Measurements from ENCODE around the gene FOLR2.
"Not testable (repeated sequence)": the region's sequence is repeated elsewhere in the genome, so short reads cannot be mapped to it uniquely, and the experiment has no call there.

The FOLR2 gene

GRCh38 chr11:72216638-72217037 is at the start of gene FOLR2:
FOLR2 (plus strand) TSS chr11:72216794; CDS start chr11:72218585, 1,791 bp downstream.
- H3K4me3 ChIP-seq (ENCODE audit: low read length) = no peak within 1 kb of the TSS
- TF ChIP-seq CTCF (conservative IDR thresholded peaks at IDR 0.05; ENCODE audit: low read depth, low read length) = no peak
- DNase-seq (ENCODE audit: low read depth) = no peak

GRCh38 chr11:72169046-72169555 is 47.5 kb upstream of the FOLR2 start:
- not testable (repeated sequence) for H3K4me3 ChIP-seq (ENCODE audit: low read length); DNase-seq (ENCODE audit: low read depth)

GRCh38 chr11:72169754-72170153 is 46.8 kb upstream of the FOLR2 start:
- DNase-seq (ENCODE audit: low read depth); H3K4me3 ChIP-seq (ENCODE audit: low read length): not testable (repeated sequence)

DNA sequence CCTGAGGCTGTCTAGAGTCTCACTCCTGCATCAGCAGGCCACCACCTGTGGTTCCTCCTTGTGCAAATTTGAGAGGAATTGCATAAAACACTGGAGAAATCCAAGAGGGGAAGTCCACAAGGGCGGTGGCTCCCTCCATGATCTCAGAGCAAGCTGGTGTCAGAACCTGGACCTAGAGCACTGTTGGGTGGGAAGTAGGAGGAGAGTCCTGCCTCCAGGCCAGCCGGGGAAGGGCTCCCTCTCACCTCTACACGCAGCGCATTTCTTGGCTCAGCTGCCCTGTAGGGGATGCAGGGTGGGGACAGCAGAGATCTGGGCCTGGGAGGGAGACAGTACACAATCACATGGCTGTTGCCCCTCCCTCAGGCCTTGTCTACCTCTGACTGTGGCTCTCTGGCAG is 44.6 kb upstream of the FOLR2 start:
- H3K4me3 ChIP-seq (ENCODE audit: low read length) = not testable (repeated sequence)

DNA sequence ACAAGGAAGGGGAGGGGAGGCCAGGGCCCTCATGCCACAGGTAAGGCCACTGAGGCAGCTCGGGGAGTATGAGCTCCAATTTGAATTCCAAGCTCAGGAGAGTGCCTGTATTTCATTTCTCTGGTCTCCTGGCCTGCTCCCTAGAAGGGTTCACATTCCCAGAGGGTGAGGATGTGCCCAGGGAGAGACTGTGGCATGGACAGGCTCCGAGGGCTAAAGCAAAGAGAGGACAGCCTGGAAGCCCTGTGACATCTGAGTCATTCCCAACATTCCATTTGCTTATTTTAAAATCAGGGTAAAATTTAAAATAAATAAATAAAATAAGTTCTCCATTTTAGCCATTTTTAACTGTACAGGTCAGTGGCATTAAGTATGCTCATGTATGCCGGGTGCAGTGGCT is 43.3 kb upstream of the FOLR2 start:
- no peak overlapping the region for H3K4me3 ChIP-seq (ENCODE audit: low read length)
- no peak for DNase-seq (ENCODE audit: low read depth)
- no peak for TF ChIP-seq CTCF (conservative IDR thresholded peaks at IDR 0.05; ENCODE audit: low read depth, low read length)

More for the DNA sequence above, 44.6 kb upstream of the FOLR2 start:
- not testable (repeated sequence) for DNase-seq (ENCODE audit: low read depth)

DNA sequence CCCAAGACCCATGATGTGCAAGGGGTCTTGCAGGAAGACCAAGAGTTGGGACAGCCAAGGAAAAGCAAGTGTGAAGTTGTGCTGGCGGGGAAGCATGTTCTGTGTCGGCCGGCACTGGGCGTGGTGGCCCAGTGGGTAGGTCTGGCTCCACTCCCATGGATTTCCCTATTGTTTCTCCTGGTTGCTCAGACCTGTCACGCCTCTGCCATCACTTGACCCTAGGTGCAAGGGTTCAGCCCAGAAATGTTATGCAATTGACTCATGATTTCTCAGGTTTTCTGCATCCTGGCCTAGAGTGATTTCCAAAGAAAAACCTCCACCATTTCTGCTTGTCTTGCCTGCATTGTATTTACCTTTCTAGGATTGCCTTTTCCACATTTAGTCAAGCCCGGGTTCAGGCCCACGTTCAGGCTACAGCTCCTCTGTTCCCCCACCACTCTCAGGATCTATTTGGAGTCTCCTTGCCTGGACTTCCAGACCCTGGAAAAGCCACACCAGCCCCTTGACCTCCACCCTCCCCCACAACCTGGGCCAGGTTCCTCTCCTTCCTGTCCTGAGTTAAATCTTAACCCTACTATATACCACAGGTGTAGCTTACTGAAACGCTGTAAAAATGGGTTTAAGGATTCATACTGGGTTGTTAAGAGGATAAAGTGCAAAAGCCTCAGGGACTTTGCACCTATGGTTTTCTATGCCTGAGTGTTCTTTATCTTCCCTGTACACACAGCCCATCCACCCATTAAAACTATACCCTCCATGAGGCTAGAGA is 42.1 kb upstream of the FOLR2 start:
- no peak overlapping the region for H3K4me3 ChIP-seq (ENCODE audit: low read length)
- TF ChIP-seq CTCF (conservative IDR thresholded peaks at IDR 0.05; ENCODE audit: low read depth, low read length) = no peak
- DNase-seq (ENCODE audit: low read depth) = no peak

DNA sequence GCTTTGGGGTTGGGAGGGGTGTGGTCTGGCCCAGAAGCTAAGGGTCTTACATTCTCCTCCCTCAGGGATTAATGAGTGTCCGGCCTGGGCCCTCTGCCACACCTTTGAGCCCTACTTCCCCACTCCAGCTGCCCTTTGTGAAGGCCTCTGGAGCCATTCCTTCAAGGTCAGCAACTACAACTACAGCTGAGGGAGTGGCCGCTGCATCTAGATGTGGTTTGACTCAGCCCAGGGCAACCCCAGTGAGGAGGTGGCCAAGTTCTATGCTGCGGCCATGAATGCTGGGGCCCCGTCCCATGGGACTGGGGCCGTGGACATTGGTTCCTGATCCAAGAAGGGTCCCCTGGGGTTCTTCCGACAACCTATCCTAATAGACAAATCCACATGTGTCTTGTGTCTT is 38.9 kb upstream of the FOLR2 start:
- no peak overlapping the region for H3K4me3 ChIP-seq (ENCODE audit: low read length)
- no peak for TF ChIP-seq CTCF (conservative IDR thresholded peaks at IDR 0.05; ENCODE audit: low read depth, low read length)
- DNase-seq (ENCODE audit: low read depth) = no peak

- TF ChIP-seq CTCF (conservative IDR thresholded peaks at IDR 0.05; ENCODE audit: low read depth, low read length) = no peak
- no peak for DNase-seq (ENCODE audit: low read depth)
- no peak overlapping the region for H3K4me3 ChIP-seq (ENCODE audit: low read length)
Measured at GRCh38 chr11:72179049-72179803, 37.4 kb upstream of the FOLR2 start.

Data from retinal pigment epithelial cell (primary cell).